PC-9 (cell line): ENCODE data around the gene CHCHD4.

Source experiments
- CTCF ChIP-seq: fragments of 200-600 bp; sonication (generic); conservative IDR thresholded peaks from 2 replicates; pipeline ENCODE4 v1.6.1; 2017; ENCODE audit warnings: mixed run types, antibody characterized with exemption, mild to moderate bottlenecking, moderate library complexity
- EZH2 ChIP-seq: fragments of 200-600 bp; sonication (generic); IDR thresholded peaks from 2 replicates; pipeline ENCODE4 v1.8.0; 2017; ENCODE audit warnings: antibody characterized with exemption, low read depth

GRCh38 chr3:14117468-14118399, 6.9 kb downstream of the CHCHD4 start:
- TF ChIP-seq CTCF = no peak
- no peak for TF ChIP-seq EZH2
